ENCODE measurements around the gene N4BP2L2. TPM values are rescaled to one million over a fixed set of nuclear protein-coding genes. Genes with fewer than 3 reads are reported as not detected.

The N4BP2L2 gene
- total RNA-seq, 4 donors from 2014 or later = 79.8 to 722 (median 131) TPM

GRCh38 chr13:32555613-32556012 is 17.0 kb upstream of the N4BP2L2 start:
- Histone ChIP-seq H3K9me3 (no peaks in the 10 kb centered on the region), H3K27ac (no peak overlapping the region), H3K27me3 (no peaks in the 10 kb centered on the region), H3K4me3 (no peak overlapping the region), H3K36me3 (no peaks in the 10 kb centered on the region), H3K4me1 (no peaks in the 10 kb centered on the region)
- WGBS = 94% methylated on average over 2 of the region's 2 CpGs
- DNase-seq (ENCODE audit: low spot score in 2 of 2) = no peak
- no peak for TF ChIP-seq CTCF (IDR thresholded peaks at IDR 0.05)
- TF ChIP-seq POLR2A (IDR thresholded peaks at IDR 0.05) = no peak
- TF ChIP-seq EP300 (IDR thresholded peaks at IDR 0.05) = no peak
- no peak for TF ChIP-seq POLR2AphosphoS5 (IDR thresholded peaks at IDR 0.05)

- Histone ChIP-seq H3K36me3 (no peaks in the 10 kb centered on the region), H3K27ac (no peak overlapping the region), H3K9me3 (no peaks in the 10 kb centered on the region), H3K27me3 (no peaks in the 10 kb centered on the region), H3K4me3 (no peak overlapping the region), H3K4me1 (no peaks in the 10 kb centered on the region)
- DNase-seq (ENCODE audit: low spot score in 2 of 2) = no peak
- WGBS = 97% methylated on average over 1 of the region's 1 CpG
- no peak for TF ChIP-seq CTCF (IDR thresholded peaks at IDR 0.05)
- no peak for TF ChIP-seq POLR2AphosphoS5 (IDR thresholded peaks at IDR 0.05)
- no peak for TF ChIP-seq POLR2A (IDR thresholded peaks at IDR 0.05)
- no peak for TF ChIP-seq EP300 (IDR thresholded peaks at IDR 0.05)
These were observed 15.1 kb upstream of the N4BP2L2 start for GRCh38 chr13:32553720-32554119.

GRCh38 chr13:32549788-32550187 is 11.2 kb upstream of the N4BP2L2 start:
- DNase-seq (ENCODE audit: low spot score in 2 of 2) = no peak
- 82% methylated on average over 3 of the region's 3 CpGs for WGBS
- no peaks in the 10 kb centered on the region for H3K4me1 ChIP-seq
- no peak for TF ChIP-seq POLR2A (IDR thresholded peaks at IDR 0.05)
- TF ChIP-seq POLR2AphosphoS5 (IDR thresholded peaks at IDR 0.05) = no peak
- no peak for TF ChIP-seq EP300 (IDR thresholded peaks at IDR 0.05)
- no peak for TF ChIP-seq CTCF (IDR thresholded peaks at IDR 0.05)
- H3K27me3 ChIP-seq = no peaks in the 10 kb centered on the region
- no peak overlapping the region for H3K27ac ChIP-seq
- H3K36me3 ChIP-seq = no peaks in the 10 kb centered on the region
- no peaks in the 10 kb centered on the region for H3K9me3 ChIP-seq
- H3K4me3 ChIP-seq = no peak overlapping the region

GRCh38 chr13:32548837-32549236 is 10.2 kb upstream of the N4BP2L2 start:
- no peak for DNase-seq (ENCODE audit: low spot score in 2 of 2)
- 52% methylated on average over 2 of the region's 2 CpGs for WGBS
- Histone ChIP-seq H3K9me3 (no peaks in the 10 kb centered on the region), H3K4me3 (no peak overlapping the region), H3K27me3 (no peaks in the 10 kb centered on the region), H3K36me3 (no peaks in the 10 kb centered on the region), H3K4me1 (no peaks in the 10 kb centered on the region), H3K27ac (no peak overlapping the region)
- no peak for TF ChIP-seq CTCF (IDR thresholded peaks at IDR 0.05)
- no peak for TF ChIP-seq EP300 (IDR thresholded peaks at IDR 0.05)
- no peak for TF ChIP-seq POLR2AphosphoS5 (IDR thresholded peaks at IDR 0.05)
- TF ChIP-seq POLR2A (IDR thresholded peaks at IDR 0.05) = no peak

GRCh38 chr13:32545083-32545482 is 6.5 kb upstream of the N4BP2L2 start:
- 92% methylated on average over 2 of the region's 2 CpGs for WGBS
- no peaks in the 10 kb centered on the region for H3K36me3 ChIP-seq
- H3K27me3 ChIP-seq = no peaks in the 10 kb centered on the region
- DNase-seq (ENCODE audit: low spot score in 2 of 2) = no peak
- TF ChIP-seq POLR2A (IDR thresholded peaks at IDR 0.05) (no peak), POLR2AphosphoS5 (IDR thresholded peaks at IDR 0.05) (no peak), EP300 (IDR thresholded peaks at IDR 0.05) (no peak), CTCF (IDR thresholded peaks at IDR 0.05) (no peak)
- H3K4me1 ChIP-seq = no peaks in the 10 kb centered on the region
- no peaks in the 10 kb centered on the region for H3K9me3 ChIP-seq
- H3K27ac ChIP-seq = no peak overlapping the region
- no peak overlapping the region for H3K4me3 ChIP-seq
